GM21619 (cell line): Measurements from ENCODE around the gene OPTN.
"Not testable (repeated sequence)": the region's sequence is repeated elsewhere in the genome, so short reads cannot be mapped to it uniquely, and the experiment has no call there.

Source experiments
- ATAC-seq: cut with Tn5 transposase; IDR thresholded peaks from one replicate; pipeline ENCODE4 v1.9.1; 2021; ENCODE audit not compliant: unreplicated experiment

The OPTN gene

GRCh38 chr10:13089345-13089744, 10.6 kb upstream of the OPTN start:
- no peak for ATAC-seq

GRCh38 chr10:13090289-13090688, 9.7 kb upstream of the OPTN start:
- no peak for ATAC-seq

GRCh38 chr10:13091801-13092200, 8.2 kb upstream of the OPTN start:
- ATAC-seq: no peak

- no peak for ATAC-seq
These were observed 7.5 kb upstream of the OPTN start for GRCh38 chr10:13092291-13093102.

- not testable (repeated sequence) for ATAC-seq
These were observed 5.9 kb upstream of the OPTN start for GRCh38 chr10:13094082-13094481.

- no peak for ATAC-seq
These were observed 4.9 kb upstream of the OPTN start for GRCh38 chr10:13095094-13095493.

GRCh38 chr10:13095929-13096328, 4.0 kb upstream of the OPTN start:
- ATAC-seq: no peak

GRCh38 chr10:13099144-13099665, 758 bp upstream of the OPTN start:
- peak; percentile 33 for ATAC-seq

- ATAC-seq: peak; percentile 13
These were observed 659 bp downstream of the OPTN start for GRCh38 chr10:13100349-13101294.

GRCh38 chr10:13102002-13102794, 2.2 kb downstream of the OPTN start:
- ATAC-seq: no peak

- no peak for ATAC-seq
These were observed 3.6 kb downstream of the OPTN start for GRCh38 chr10:13103554-13103953.

- ATAC-seq: no peak
These were observed 4.7 kb downstream of the OPTN start for GRCh38 chr10:13104697-13105096.

- ATAC-seq: no peak
These were observed 5.2 kb downstream of the OPTN start for GRCh38 chr10:13105184-13105583.

GRCh38 chr10:13106387-13107045, 6.6 kb downstream of the OPTN start:
- no peak for ATAC-seq

GRCh38 chr10:13110908-13111307, 10.9 kb downstream of the OPTN start:
- no peak for ATAC-seq

GRCh38 chr10:13113544-13113943, 13.6 kb downstream of the OPTN start:
- no peak for ATAC-seq

- ATAC-seq: peak; percentile 83
These were observed 16.2 kb downstream of the OPTN start for GRCh38 chr10:13115832-13116803.

- ATAC-seq: no peak
These were observed 18.1 kb downstream of the OPTN start for GRCh38 chr10:13117841-13118783.
